Suppressor macrophage treated with lipopolysaccharide for 4 hours (primary cell): ENCODE measurements around the gene SPEF2.
"Not testable (repeated sequence)": the region's sequence is repeated elsewhere in the genome, so short reads cannot be mapped to it uniquely, and the experiment has no call there.

ENCODE experiments used
- DNase-seq: peaks from one replicate; pipeline ENCODE4 v3.0.0-alpha.2; 2020

The SPEF2 gene

GRCh38 chr5:35656721-35657120 is 39.1 kb downstream of the SPEF2 start:
- no peak for DNase-seq

DNA sequence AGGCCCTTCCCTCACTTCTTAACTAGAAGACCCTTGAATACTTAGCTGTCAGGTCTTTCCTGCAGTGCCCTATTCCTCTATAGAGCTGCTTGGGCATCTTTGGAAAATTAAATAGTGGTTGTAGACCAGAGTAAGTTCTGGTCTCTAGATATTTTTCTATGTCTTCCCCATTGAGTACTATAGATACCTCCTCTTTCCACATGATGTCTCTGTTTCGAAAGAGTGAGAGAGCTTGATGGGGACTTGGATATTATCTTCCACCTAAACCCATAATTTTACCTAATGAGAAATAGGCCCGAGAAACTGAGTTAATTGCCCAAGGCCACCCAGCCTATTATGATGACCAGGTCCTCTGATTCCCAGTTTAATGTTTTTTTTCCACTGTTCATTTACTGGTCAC is 40.2 kb downstream of the SPEF2 start:
- no peak for DNase-seq

GRCh38 chr5:35659556-35659955 is 41.9 kb downstream of the SPEF2 start:
- DNase-seq = no peak

DNA sequence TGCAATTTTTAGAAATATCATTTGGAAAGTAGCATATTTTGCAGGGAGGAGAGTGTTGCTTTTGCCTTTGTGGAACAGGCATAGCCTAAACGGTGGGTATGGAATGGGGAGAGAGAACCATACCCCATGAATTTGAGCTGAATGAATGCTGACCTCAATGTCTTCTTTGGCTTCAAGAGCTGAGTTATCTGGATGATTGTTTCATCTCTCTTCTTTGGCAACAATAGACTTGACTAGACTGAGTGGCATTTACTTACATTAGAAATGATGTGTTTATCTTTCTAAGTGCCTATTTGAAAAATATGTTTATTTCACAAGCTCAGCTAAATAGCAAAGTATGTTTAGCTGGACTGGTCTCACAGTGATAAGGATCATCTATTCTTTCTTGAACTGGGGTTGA is 42.8 kb downstream of the SPEF2 start:
- DNase-seq = no peak

DNA sequence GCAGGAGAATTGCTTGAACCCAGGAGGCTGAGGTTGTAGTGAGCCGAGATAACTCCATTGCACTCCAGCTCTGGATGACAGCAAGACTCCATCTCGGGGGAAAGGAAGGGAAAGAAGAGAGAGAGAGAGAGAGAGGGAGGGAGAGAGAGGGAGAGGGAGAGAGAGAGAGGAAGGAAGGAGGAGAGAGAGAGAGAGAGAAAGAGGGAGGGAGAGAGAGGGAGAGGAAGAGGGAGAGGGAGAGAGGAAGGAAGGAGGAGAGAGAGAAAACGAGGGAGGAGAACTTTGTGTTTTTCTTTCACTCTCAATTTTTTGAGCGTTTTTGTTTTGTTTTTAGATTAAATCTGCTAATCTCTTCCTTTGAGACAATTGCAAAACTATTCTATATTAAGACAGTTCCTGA is 46.9 kb downstream of the SPEF2 start:
- DNase-seq = no peak

DNA sequence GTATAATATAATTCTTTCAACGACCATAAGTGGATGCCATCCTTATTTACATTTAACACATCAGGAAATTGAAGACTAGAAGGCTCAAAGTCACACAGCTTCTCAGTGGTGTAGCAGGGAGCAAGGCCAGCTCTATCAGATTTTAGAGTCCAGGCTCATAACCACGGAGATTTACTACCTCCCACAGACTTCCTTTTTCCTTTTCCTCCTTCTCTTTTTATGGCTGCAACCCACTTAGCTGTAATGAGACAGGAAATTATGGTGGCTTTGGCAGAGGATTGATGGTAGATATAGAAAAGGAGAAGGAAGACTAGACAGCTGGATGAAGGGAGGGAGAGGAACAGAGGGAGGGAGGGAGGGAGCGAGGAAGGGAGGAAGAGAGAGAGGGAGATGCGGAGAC is 47.4 kb downstream of the SPEF2 start:
- peak; percentile 26 for DNase-seq

DNA sequence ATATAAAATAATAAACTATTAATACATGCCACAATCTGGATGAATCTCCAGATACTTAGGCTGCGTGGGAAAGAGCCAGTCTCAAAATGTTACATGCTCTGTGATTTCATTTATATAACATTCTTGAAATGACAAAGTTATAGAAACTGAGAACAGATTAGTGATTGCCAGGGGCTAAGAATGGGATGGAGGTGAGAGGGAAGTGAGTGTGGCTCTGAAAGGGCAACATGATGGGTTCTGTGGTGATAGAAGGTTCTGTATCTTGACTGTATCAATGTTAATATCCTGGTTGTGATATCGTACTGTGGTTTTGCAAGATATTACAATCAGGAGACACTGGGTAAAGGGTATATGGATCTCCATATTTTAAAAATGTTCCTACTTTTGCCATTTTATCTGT is 50.7 kb downstream of the SPEF2 start:
- DNase-seq = no peak

DNA sequence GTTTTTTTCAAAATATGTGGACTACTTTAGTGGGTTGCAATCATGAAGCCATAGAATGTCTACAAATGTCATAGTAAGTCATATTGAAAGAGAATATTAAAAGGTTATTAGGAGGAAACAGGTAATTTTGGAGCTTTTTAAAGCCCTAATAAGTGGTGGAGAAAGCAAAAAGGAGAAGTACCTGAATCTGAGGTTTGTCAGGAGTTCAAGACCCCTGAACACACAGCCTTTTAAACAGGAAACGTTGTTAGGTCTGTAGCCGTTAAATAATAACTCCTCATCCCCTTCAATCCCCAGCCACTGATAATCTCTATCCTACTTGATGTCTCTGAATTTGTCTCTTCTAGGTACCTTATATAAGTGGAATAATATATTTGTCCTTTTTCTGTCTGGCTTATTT is 51.1 kb downstream of the SPEF2 start:
- no peak for DNase-seq

DNA sequence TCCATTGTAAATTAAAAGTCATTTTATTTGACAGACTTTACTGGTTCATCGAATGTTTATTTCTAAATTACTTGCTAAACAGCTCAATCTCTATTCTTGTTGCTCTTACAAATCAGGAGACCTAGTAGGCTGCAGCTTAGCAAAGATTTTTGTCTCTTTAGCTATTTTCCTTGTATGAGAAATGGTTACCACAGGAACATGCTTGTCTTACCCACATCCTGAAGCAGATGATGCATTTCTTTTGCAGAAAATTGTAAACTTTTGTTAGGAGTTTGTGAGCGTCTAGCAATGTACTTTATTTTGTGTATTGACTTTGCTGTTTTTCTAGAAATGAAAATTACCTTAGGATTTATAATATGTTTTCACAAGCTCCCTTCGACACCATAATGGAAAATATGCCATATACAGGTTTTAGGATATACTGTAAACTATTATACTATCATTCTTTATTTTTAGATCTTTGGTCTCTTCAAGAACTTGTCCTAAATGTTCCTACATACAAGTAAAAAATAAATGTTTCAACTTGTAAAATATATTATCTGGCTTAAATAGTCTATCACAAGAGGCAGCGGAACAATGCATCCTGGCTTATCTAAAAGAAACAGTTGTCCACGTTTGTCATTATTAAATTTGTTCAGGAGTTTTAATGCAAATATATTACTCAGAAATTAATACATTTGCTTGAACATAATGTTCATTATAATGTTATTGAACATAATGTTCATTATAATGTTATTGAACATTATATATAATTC is 54.1 kb downstream of the SPEF2 start:
- no peak for DNase-seq

DNA sequence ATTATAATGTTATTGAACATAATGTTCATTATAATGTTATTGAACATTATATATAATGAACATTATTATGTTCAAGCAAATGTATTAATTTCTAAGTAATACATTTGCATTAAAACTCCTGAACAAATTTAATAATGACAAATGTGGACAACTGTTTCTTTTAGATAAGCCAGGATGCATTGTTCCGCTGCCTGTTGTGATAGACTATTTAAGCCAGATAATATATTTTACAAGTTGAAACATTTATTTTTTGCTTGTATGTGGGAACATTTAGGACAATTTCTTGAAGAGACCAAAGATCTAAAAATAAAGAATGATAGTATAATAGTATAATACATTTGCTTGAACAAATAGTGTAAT is 54.6 kb downstream of the SPEF2 start:
- not testable (repeated sequence) for DNase-seq

GRCh38 chr5:35672995-35673394 is 55.3 kb downstream of the SPEF2 start:
- no peak for DNase-seq

DNA sequence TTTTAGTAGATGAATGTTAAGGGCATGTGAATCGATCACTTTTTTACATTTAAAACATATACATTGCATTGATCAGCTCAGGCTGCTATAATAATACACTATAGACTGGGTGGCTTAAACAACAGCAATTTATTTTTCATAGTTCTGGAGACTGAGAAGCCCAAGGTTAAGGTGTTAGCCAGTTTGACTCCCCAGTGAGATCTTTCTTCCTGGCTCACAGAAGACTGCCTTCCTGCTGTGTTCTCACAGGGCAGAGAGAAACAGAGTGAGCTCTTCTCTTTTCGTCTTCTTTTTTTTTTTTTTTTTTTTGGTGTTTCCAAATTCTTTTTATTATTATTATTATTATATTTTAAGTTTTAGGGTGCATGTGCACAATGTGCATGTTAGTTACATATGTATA is 56.4 kb downstream of the SPEF2 start:
- DNase-seq = no peak

DNA sequence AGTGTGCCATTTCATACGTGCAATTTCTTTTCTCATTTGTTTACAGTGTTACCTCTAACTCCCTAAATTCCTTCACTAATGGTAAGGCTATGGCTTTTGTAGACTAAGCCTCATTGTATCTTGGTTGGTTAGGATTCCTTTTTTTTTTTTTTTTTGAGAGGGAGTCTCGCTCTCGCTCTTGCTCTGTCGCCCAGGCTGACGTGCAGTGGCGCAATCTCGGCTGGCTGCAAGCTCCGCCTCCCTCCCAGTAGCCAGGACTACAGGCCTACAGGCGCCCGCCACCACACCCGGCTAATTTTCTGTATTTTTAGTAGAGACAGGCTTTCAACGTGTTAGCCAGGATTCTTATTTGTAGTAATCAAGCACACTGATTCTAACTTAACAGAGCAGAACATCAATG is 57.7 kb downstream of the SPEF2 start:
- no peak for DNase-seq

GRCh38 chr5:35677878-35678277 is 60.2 kb downstream of the SPEF2 start:
- DNase-seq = no peak

- DNase-seq = no peak
These were observed 61.0 kb downstream of the SPEF2 start for GRCh38 chr5:35678661-35679060.

- DNase-seq = no peak
These were observed 61.7 kb downstream of the SPEF2 start for GRCh38 chr5:35679357-35679756.

DNA sequence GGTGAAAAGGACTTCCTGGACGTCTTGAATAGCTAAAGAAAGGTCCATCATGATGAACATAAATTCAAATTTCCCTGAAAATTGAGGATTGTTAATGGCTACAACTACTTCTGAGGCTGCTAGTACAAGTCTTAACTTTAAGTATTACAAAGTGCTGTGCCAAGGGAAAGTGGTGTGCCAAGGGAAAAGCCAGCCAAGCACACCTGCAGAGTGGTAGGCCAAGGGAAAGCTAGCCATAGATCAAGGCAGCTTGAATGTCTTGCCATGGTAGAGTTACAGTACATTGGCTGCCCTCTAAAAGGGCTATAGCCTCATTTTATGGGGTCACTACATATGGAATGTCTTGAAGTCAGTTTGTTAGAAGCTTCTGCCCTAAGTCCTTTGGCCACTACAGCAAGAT is 64.2 kb downstream of the SPEF2 start:
- DNase-seq = no peak

GRCh38 chr5:35683466-35683865 is 65.8 kb downstream of the SPEF2 start:
- no peak for DNase-seq

DNA sequence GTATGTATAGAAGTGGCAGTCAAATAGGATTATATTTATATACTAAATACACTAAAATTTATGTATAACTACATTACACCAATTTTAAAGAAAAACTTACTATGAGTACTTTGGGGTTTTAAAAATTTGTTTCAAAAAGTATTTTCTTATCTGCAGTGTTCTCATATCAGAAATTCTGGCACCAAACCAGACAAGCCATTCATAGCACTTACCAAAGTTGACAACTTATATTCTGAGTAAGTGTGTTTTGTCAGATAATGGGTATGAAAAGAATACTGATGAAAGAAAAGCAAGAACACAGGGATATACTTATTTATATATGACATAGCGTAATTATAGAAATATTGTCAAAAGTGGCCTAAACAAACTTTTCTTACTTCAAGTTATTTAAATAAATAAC is 67.5 kb downstream of the SPEF2 start:
- no peak for DNase-seq

GRCh38 chr5:35687961-35688360 is 70.3 kb downstream of the SPEF2 start:
- no peak for DNase-seq

DNA sequence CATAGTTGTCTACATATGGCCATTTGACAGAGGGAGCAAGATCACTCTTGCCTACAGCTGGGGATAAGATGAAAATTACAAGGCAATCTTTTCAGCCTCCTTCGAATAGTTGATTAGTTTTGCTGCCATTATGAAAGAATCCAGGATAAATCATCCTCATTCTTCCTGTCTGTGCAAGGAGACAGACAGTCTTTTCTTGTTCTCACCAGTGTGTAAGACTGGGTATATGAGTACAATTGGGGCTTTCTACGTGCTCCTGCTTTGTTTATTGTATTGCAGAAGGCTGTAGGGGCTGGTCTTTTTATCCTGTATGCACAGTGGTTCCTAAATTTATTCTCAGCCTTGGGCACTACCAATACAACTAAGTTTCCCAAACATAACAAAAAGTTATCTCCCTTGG is 76.8 kb downstream of the SPEF2 start:
- no peak for DNase-seq

DNA sequence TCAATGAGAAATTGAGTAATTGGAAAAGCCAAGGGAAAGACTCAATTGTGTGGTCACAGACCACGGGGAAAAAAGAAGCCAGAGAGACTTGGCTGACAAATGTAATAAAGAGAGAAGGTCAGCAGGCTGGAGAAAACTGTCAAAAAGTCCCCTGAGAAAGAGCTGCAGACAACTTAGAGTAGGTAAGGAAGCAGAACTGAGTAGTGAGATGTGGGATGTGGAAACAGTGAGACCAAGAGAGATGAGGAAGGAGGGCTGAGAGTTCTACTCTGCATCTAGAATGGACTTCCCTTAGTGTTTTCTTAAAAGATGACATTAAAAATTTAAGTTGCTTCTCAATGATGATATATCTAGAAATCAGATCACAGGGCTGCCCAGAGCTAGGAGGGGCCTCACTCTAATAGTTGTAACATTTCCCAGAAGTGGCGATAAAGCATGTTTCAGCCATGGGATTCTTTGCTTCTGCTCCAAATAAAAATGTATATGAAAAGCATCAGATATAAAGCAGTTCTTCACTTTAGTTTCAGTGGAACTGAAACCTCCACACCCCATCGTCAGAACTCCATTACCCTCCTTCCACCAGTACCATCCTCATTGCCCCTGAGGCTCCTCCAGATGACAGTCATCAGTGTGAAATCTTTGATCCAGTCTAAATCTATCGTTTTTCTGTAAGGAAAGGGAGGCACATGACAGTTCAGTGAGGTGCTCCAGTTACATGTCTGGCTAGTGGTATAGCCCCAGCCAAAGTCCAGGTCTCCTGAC is 80.6 kb downstream of the SPEF2 start:
- peak; percentile 64 for DNase-seq

DNA sequence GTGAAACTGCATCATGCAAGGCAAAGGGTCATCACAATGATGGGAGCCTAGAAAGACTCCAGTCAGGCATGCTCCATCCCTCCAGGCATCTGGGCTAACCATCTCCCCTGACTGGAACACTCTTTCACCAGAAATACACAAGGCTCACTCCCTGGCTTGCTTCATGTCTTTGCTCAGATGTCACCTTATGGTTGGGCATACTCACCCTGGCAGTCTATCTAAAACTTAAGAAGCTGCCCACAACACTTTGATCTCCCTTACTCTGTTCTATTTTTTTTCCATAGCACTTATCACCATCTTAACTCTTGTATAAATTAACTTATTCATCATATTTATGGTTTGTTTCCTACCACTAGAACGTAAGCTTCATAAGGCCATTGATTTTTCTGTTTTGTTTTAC is 90.0 kb downstream of the SPEF2 start:
- no peak for DNase-seq

DNA sequence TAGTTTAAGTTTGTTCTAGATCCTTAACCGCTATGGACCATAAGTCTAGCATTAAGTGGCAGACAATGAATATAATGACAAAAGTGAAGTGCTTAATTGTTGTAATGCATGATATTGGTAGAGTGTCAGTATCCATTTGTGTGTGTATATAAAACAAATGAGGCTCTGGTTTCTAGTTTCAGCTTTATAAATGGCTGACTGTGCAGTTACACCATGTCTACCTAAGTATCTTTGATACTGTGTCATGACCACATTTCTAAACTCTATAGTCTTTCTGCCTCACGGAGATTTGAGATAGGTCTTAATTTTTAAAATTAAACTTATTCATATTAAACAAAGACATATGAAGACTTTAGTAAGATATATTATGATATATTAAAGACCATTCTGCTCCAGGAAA is 92.0 kb downstream of the SPEF2 start:
- DNase-seq = no peak

DNA sequence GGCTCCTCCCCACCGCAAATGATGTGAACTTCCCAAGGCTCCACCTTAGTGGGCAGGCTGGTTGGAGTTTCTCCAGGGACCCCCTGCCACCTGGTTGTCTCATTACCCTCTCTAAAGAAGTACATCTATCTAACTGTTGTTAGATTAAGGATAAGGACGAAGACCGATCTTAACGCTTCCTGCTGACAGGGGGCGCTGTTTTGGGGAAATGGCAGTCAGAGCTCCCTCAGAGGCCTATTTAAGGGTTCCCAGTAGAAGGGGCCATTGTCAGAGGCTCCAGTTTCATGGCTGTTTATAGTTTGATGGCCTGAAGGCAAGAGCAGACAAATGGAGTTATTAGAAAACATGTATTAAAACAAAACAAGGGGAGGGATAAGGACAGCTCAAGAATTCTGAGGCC is 100.1 kb downstream of the SPEF2 start:
- no peak for DNase-seq
